K562 (cell line): ENCODE data around the gene MVD. TPM values are rescaled to one million over a fixed set of nuclear protein-coding genes. Genes with fewer than 3 reads are reported as not detected.

Experiments
- ATAC-seq: fragments of 200-7000 bp; cut with Tn5 transposase; 3 replicates; pipeline ENCODE4 v1.9.1; 2020; ENCODE audit warnings: moderate library complexity
- BruUV-seq: library from RNA; stranded (reverse); fragments of 400-500 nt; replicated peaks from 2 replicates; lab custom pipeline; 2021; lab: Mats Ljungman, UMichigan
- CTCF ChIA-PET: fragments of 300-600 bp; formaldehyde crosslinking; extraction: SDS; loops from one replicate; lab custom pipeline; 2021; ENCODE audit warnings: low intra/inter-chr PET ratio; lab: Yijun Ruan, JAX
- POLR2A ChIA-PET: fragments of 300-600, 350-650 bp; sonication (Branson Sonifier 250); formaldehyde crosslinking; extraction: SDS; loops from one replicate; lab custom pipeline; 2021; ENCODE audit warnings: antibody characterized with exemption, inconsistent platforms; lab: Yijun Ruan, JAX
- DNase-seq, 4 experiments: peaks; one replicate each; pipeline versions ENCODE4 v3.0.0 to v3.0.0-alpha.2; 2011 to 2018; ENCODE audit warnings: low spot score in 3 of 4, mixed read lengths in 3 of 4; ENCODE audit errors: extremely low read depth in 1 of 4
- FAIRE-seq: peaks from 2 replicates; lab custom pipeline; 2011; peaks lifted over from hg19 to GRCh38; lab: Jason Lieb, UNC
- H2AFZ ChIP-seq: 2 replicates; pipeline ENCODE4 v1.6.0; 2011; ENCODE audit warnings: low read depth, low read length, control low read depth, inconsistent platforms
- H3K27ac ChIP-seq: fragments of 200-600 bp; 3 replicates; pipeline ENCODE4 v1.8.0; 2011; ENCODE audit warnings: low read depth, mild to moderate bottlenecking, control low read depth, inconsistent platforms, low read length, moderate library complexity, mixed read lengths; ENCODE audit errors: extremely low read depth
- H3K27me3 ChIP-seq, 2 experiments: fragments of 300-600 bp in 1 of 2; 2 replicates in 1 of 2; 3 replicates in 1 of 2; pipeline versions ENCODE4 v1.6.0 to v1.8.0; 2011; ENCODE audit warnings: inconsistent platforms in 2 of 2, low read length in 2 of 2, mild to moderate bottlenecking in 1 of 2, mixed read lengths in 1 of 2, moderate library complexity in 1 of 2; ENCODE audit not compliant: control insufficient read depth in 2 of 2, insufficient read depth in 2 of 2
- H3K36me3 ChIP-seq: fragments of 300-600 bp; 3 replicates; pipeline ENCODE4 v1.8.0; 2011; ENCODE audit warnings: mild to moderate bottlenecking, low read length, inconsistent platforms; ENCODE audit not compliant: control insufficient read depth, insufficient read depth
- H3K4me1 ChIP-seq, 2 experiments: fragments of 200-600 bp in 1 of 2; replicated peaks in 1 of 2; 2 replicates in 1 of 2; 3 replicates in 1 of 2; pipeline versions ENCODE4 v1.5.1 to v1.8.0; 2011; ENCODE audit warnings: inconsistent platforms in 2 of 2, low read length in 2 of 2, mild to moderate bottlenecking in 1 of 2, mixed read lengths in 1 of 2, moderate library complexity in 1 of 2; ENCODE audit not compliant: control insufficient read depth in 2 of 2, insufficient read depth in 2 of 2
- H3K4me2 ChIP-seq: 2 replicates; pipeline ENCODE4 v1.6.1; 2011; ENCODE audit warnings: low read length, control low read depth, inconsistent platforms, mixed read lengths; ENCODE audit not compliant: insufficient read depth
- H3K4me3 ChIP-seq: fragments of 200-600 bp; sonication (generic), shearing (Covaris generic); 2 replicates; pipeline ENCODE4 v1.5.1; 2016; ENCODE audit warnings: control low read depth, inconsistent platforms
- H3K79me2 ChIP-seq: fragments of 200-600 bp; 3 replicates; pipeline ENCODE4 v1.8.0; 2011; ENCODE audit warnings: low read length, inconsistent platforms; ENCODE audit not compliant: control insufficient read depth, insufficient read depth
- H3K9ac ChIP-seq, 2 experiments: 2 replicates each; pipeline versions ENCODE4 v1.6.0 to v1.6.1; 2011; ENCODE audit warnings: low read depth in 2 of 2, low read length in 2 of 2, control low read depth in 1 of 2, inconsistent platforms in 1 of 2, mild to moderate bottlenecking in 1 of 2, mixed read lengths in 1 of 2; ENCODE audit not compliant: insufficient read depth in 1 of 2
- H3K9me1 ChIP-seq: one replicate; pipeline ENCODE4 v1.6.0; 2011; ENCODE audit warnings: inconsistent platforms, mild to moderate bottlenecking, low read length, moderate library complexity; ENCODE audit not compliant: control insufficient read depth, insufficient read depth
- H3K9me3 ChIP-seq: replicated peaks from 2 replicates; pipeline ENCODE4 v1.5.1; 2011; ENCODE audit warnings: low read depth, low read length, inconsistent platforms; ENCODE audit not compliant: control insufficient read depth, insufficient read depth
- H4K20me1 ChIP-seq: replicated peaks from 2 replicates; pipeline ENCODE4 v1.6.1; 2011; ENCODE audit warnings: low read length, inconsistent platforms, mixed read lengths; ENCODE audit not compliant: control insufficient read depth, insufficient read depth
- ATF2 ChIP-seq: sonication (generic); formaldehyde crosslinking; IDR thresholded peaks from 2 replicates; pipeline ENCODE4 v1.8.1; 2022; ENCODE audit warnings: missing genetic modification reagents
- BRD4 ChIP-seq: fragments of 200-600 bp; sonication (generic); IDR thresholded peaks from 2 replicates; pipeline ENCODE4 v1.6.1; 2017; ENCODE audit warnings: inconsistent platforms
- CBX5 ChIP-seq: IDR thresholded peaks from 2 replicates; pipeline ENCODE4 v1.6.1; 2014; ENCODE audit warnings: low read depth, borderline replicate concordance
- COPS2 ChIP-seq: fragments of 450-650 bp; conservative IDR thresholded peaks from 2 replicates; pipeline ENCODE4 v1.6.1; 2016; ENCODE audit warnings: mild to moderate bottlenecking, moderate library complexity
- FOXM1 ChIP-seq, 2 experiments: fragments of 450-650 bp in 1 of 2; sonication (generic) in 1 of 2; formaldehyde crosslinking in 1 of 2; IDR thresholded peaks; 2 replicates each; pipeline versions ENCODE4 v1.6.1 to v1.9.0; 2017 to 2022; ENCODE audit warnings: low read depth in 2 of 2, mild to moderate bottlenecking in 2 of 2, missing genetic modification reagents in 1 of 2, moderate library complexity in 1 of 2
- GABPA ChIP-seq: fragments of 200-800 bp; sonication (Bioruptor generic); conservative IDR thresholded peaks from 2 replicates; pipeline ENCODE4 v1.6.1; 2016; ENCODE audit warnings: low read depth, missing genetic modification characterization, missing compliant biosample characterization
- GABPB1 ChIP-seq: sonication (generic); formaldehyde crosslinking; IDR thresholded peaks from 2 replicates; pipeline ENCODE4 v1.8.0; 2022; ENCODE audit warnings: mild to moderate bottlenecking, missing genetic modification reagents
- HMG20B ChIP-seq: fragments of 250-450 bp; sonication (Bioruptor Pico); IDR thresholded peaks from 2 replicates; pipeline ENCODE4 v1.5.0; 2021; ENCODE audit warnings: mild to moderate bottlenecking
- KAT2B ChIP-seq: IDR thresholded peaks from one replicate; pipeline ENCODE4 v1.6.1; 2012; ENCODE audit warnings: low read depth, mild to moderate bottlenecking, control low read depth, inconsistent platforms, low read length, moderate library complexity
- MIER1 ChIP-seq: fragments of 450-650 bp; IDR thresholded peaks from 2 replicates; pipeline ENCODE4 v1.6.1; 2016; ENCODE audit warnings: antibody characterized with exemption, mild to moderate bottlenecking, low read depth
- MTA1 ChIP-seq: fragments of 450-650 bp; IDR thresholded peaks from 2 replicates; pipeline ENCODE4 v1.6.1; 2017; ENCODE audit warnings: borderline replicate concordance
- NFE2 ChIP-seq: IDR thresholded peaks from 2 replicates; pipeline ENCODE4 v1.6.1; 2014; ENCODE audit warnings: antibody characterized with exemption, low read depth
- NRF1 ChIP-seq, 2 experiments: fragments of 450-650 bp; IDR thresholded peaks in 1 of 2; conservative IDR thresholded peaks in 1 of 2; 2 replicates each; pipeline ENCODE4 v1.6.1; 2014; ENCODE audit warnings: mild to moderate bottlenecking in 2 of 2
- PREB ChIP-seq: sonication (generic); formaldehyde crosslinking; IDR thresholded peaks from 2 replicates; pipeline ENCODE4 v1.8.1; 2023; ENCODE audit warnings: mild to moderate bottlenecking, missing genetic modification reagents
- PRMT5 ChIP-seq: sonication (generic); formaldehyde crosslinking; IDR thresholded peaks from 2 replicates; pipeline ENCODE4 v1.5.0; 2020; ENCODE audit warnings: missing genetic modification reagents
- RAD51 ChIP-seq: fragments of 450-650 bp; IDR thresholded peaks from 2 replicates; pipeline ENCODE4 v1.7.1; 2016; ENCODE audit warnings: low read depth, mild to moderate bottlenecking, borderline replicate concordance
- RBFOX2 ChIP-seq: fragments of 200-400 bp; formaldehyde crosslinking; IDR thresholded peaks from 2 replicates; pipeline ENCODE4 v1.6.1; 2017; ENCODE audit warnings: low read depth, mild to moderate bottlenecking, low read length, moderate library complexity
- RBM14 ChIP-seq: fragments of 200-400 bp; formaldehyde crosslinking; IDR thresholded peaks from 2 replicates; pipeline ENCODE4 v1.6.1; 2018; ENCODE audit warnings: low read depth, mild to moderate bottlenecking, low read length, moderate library complexity, borderline replicate concordance; ENCODE audit not compliant: insufficient read depth
- TCFL5 ChIP-seq: fragments of 250-450 bp; sonication (Bioruptor Pico); conservative IDR thresholded peaks from 2 replicates; pipeline ENCODE4 v1.6.1; 2021; ENCODE audit warnings: mild to moderate bottlenecking, moderate library complexity, matching md5 sums
- XRCC5 ChIP-seq: fragments of 200-400 bp; formaldehyde crosslinking; IDR thresholded peaks from 2 replicates; pipeline ENCODE4 v1.6.1; 2017; ENCODE audit warnings: low read depth, mild to moderate bottlenecking, low read length
- ZNF583 ChIP-seq: fragments of 250-450 bp; sonication (Bioruptor Pico); IDR thresholded peaks from 2 replicates; pipeline ENCODE4 v1.4.0; 2020
- WGBS: fragments of 100-300 bp; shearing (Covaris generic); methylation state at CpG from one replicate; pipeline ENCODE4 v1.1.6; 2016; ENCODE audit warnings: low coverage, mixed read lengths; ENCODE audit not compliant: insufficient coverage; ENCODE audit errors: missing lambda C conversion rate; 5-methylcytosine and 5-hydroxymethylcytosine counted together
- in situ Hi-C: fragments of 300-500 bp; cut with MboI; formaldehyde crosslinking; loops from 4 replicates; pipeline ENCODE4 v1.15.0; 2018; ENCODE audit warnings: inconsistent platforms, mixed read lengths
- intact Hi-C: fragments of 100-400 bp; cut with micrococcal nuclease; formaldehyde crosslinking; loops from 2 replicates; pipeline ENCODE4 v1.14.2; 2022
- polyA plus RNA-seq, 8 experiments: library from polyadenylated mRNA; depleted of rRNA in 4 of 8; stranded (reverse) in 5 of 8; unstranded in 3 of 8; fragments of >200 nt; fragmentation: Nextera tagmentation in 2 of 8; fragmentation: Illumina TruSeq in 1 of 8; extraction: Ambion mirVana in 2 of 8; extraction: Trizol in 1 of 8; gene quantifications; 2 replicates each; pipeline versions ENCODE4 v1.2.1 to v1.2.3, GENCODE V29; 2011 to 2014; ENCODE audit warnings: inconsistent platforms in 1 of 8, missing spikeins in 1 of 8
- total RNA-seq, 7 experiments: library from RNA; depleted of rRNA in 6 of 7; stranded (reverse); fragments of >200 nt in 6 of 7; fragmentation: Illumina TruSeq in 2 of 7; extraction: Trizol in 2 of 7; gene quantifications; 2 replicates each; pipeline versions ENCODE4 v1.2.1 to v1.2.3, GENCODE V29; 2011 to 2021; ENCODE audit warnings: low replicate concordance in 1 of 7

Gene MVD
- total and polyA plus RNA-seq, 9 of the 15 experiments (the other 6 are each of a cell fraction or from before 2014, with no cell fraction given) = 12.2 to 141 (median 45.3) TPM

- H4K20me1 ChIP-seq = peaks cover 3% of the 10 kb centered on the region; the same call in 1 of the 2 replicates
- in situ Hi-C loops = no loop called here
- intact Hi-C loops = no loop called here
- H3K27me3 ChIP-seq = no peaks in the 10 kb centered on the region
- peaks cover 11 to 93% of the 10 kb centered on the region in 2 experiments; a peak in 4 of 5 replicates for H3K4me1 ChIP-seq
- ATAC-seq = peak; percentile 85
- peaks cover 69% of the 10 kb centered on the region; the same call in 2 of the 3 replicates for H3K36me3 ChIP-seq
- H3K4me3 ChIP-seq = peak overlapping the region; percentile 84
- no TSS peak for BruUV-seq
- POLR2A ChIA-PET = interaction anchor here (0.7 to 1.1 kb wide), 4 partner anchors 11 to 221 kb away, joined by 3 to 4 read pairs (median 3); no protein-coding TSS in a partner anchor
- peaks cover 33% of the 10 kb centered on the region for H3K79me2 ChIP-seq
- CTCF ChIA-PET = no interaction called here
- peak; percentile 79 to 91 (median 84) for DNase-seq
- H2AFZ ChIP-seq = peak overlapping the region; percentile 25
- peak overlapping the region; percentile 73 to 82 for H3K9ac ChIP-seq
- H3K9me3 ChIP-seq = no peaks in the 10 kb centered on the region
- H3K4me2 ChIP-seq = peak overlapping the region; percentile 92
- H3K27ac ChIP-seq = peak overlapping the region; percentile 95
- 14% methylated on average over 18 of the region's 24 CpGs for WGBS
- H3K9me1 ChIP-seq = no peaks in the 10 kb centered on the region
- peak; percentile 93 for FAIRE-seq
- TF ChIP-seq MIER1 (0 out of 2 replicates have a peak, but pooled peaks have one; percentile 21), RBM14 (0 out of 2 replicates have a peak, but pooled peaks have one; percentile 70), NRF1 (conservative IDR thresholded peaks at IDR 0.05 in 1 of 2, IDR thresholded peaks at IDR 0.05 in 1 of 2) (peak; percentile 45 to 50; a peak in 3 of 4 replicates), PREB (no peak), BRD4 (peak; percentile 87; the same call in 1 of the 2 replicates), RBFOX2 (0 out of 2 replicates have a peak, but pooled peaks have one; percentile 26), KAT2B (no peak), COPS2 (no peak), ZNF583 (CRISPR knock-in tag) (0 out of 2 replicates have a peak, but pooled peaks have one; percentile 38), MTA1 (no peak), ATF2 (CRISPR knock-in tag) (no peak), XRCC5 (peak; percentile 71), RAD51 (no peak), PRMT5 (CRISPR knock-in tag) (no peak), GABPA (tag) (peak; percentile 88), TCFL5 (CRISPR knock-in tag) (no peak), NFE2 (0 out of 2 replicates have a peak, but pooled peaks have one; percentile 27), GABPB1 (peak; percentile 30), CBX5 (no peak), HMG20B (CRISPR knock-in tag) (no peak), FOXM1 (IDR thresholded peaks at IDR 0.05; ENCODE audit: low read depth) (no peak), FOXM1 (CRISPR knock-in tag; IDR thresholded peaks at IDR 0.05; ENCODE audit: low read depth) (0 out of 2 replicates have a peak, but pooled peaks have one; percentile 22)
Measured at GRCh38 chr16:88651276-88651988, 11.5 kb downstream of the MVD start.
